ENCODE measurements around the gene PFDN4. TPM values are rescaled to one million over a fixed set of nuclear protein-coding genes. Genes with fewer than 3 reads are reported as not detected.

Gene PFDN4
- total RNA-seq, 2 donors from 2014 or later, result 16.5 to 48.8 TPM

DNA sequence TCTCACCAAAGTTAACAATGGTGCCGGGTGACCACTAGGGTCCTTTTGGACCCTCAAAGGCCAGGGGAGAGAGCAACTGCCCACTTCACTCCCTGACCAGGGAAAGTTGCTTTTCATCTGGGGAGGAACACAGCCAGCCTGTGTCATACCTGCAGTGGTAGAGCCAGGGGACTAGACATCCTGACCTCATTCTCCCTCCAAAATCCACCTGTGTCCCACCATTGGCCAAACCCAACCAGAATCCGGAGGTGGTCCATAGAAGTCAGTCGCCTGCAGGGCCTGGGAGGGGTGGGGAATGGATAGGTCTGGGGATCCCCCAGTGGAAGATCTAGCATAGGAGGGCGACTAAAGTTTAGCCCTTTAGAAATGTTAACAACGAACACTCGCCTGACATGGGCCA is 12.8 kb downstream of the PFDN4 start:
- no peak for TF ChIP-seq CTCF (IDR thresholded peaks at IDR 0.05)
- no peak for TF ChIP-seq POLR2A (IDR thresholded peaks at IDR 0.05)
- WGBS, 2 donors, result 91% methylated on average over 6 of the region's 6 CpGs
- Histone ChIP-seq H3K4me1 (peaks cover 25% of the 10 kb centered on the region), H3K27me3 (no peaks in the 10 kb centered on the region), H3K9me3 (no peaks in the 10 kb centered on the region), H3K4me3 (no peak overlapping the region), H3K36me3 (replicated peaks in 1 of 2; ENCODE audit: insufficient read depth in 1 of 2, low read depth in 2 of 2) (no peaks in the 10 kb centered on the region), H3K27ac (peak overlapping the region in 2 of 4 donors; percentile 20 to 34)
- DNase-seq, result no peak
- intact Hi-C loops (cut with DNase I), result no loop called here
- no peak for ATAC-seq

DNA sequence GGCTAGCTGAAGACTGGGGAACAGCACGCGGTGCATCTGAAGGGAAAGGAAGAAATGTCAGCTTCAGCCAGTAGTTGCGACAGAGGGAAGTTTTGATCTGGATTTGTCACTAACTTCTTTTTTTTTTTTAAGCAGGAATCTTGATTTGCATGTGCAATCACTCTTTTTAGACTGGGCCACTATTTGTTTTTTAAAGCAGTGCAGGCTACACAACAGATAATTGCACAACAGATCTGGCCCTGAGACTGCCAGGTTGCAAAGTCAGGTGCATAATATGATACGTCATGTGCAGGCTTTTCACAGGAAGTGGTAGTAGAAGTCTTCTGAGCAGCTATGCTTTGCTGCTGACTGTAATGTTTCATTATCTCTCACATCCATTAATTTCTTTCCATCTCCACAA is 13.5 kb downstream of the PFDN4 start:
- peak; percentile 84 for ATAC-seq
- Histone ChIP-seq H3K36me3 (replicated peaks in 1 of 2; ENCODE audit: insufficient read depth in 1 of 2, low read depth in 2 of 2) (no peaks in the 10 kb centered on the region), H3K4me1 (peaks cover 25% of the 10 kb centered on the region), H3K27ac (peak overlapping the region in 2 of 4 donors; percentile 34 to 56), H3K9me3 (no peaks in the 10 kb centered on the region), H3K27me3 (no peaks in the 10 kb centered on the region), H3K4me3 (no peak overlapping the region)
- WGBS, 2 donors, result 41 to 44% methylated on average over 4 of the region's 4 CpGs
- TF ChIP-seq CTCF (IDR thresholded peaks at IDR 0.05), result no peak
- no peak for TF ChIP-seq POLR2A (IDR thresholded peaks at IDR 0.05)
- intact Hi-C loops (cut with DNase I), result no loop called here
- peak in 3 of 4 donors; percentile 38 to 63 (median 48) for DNase-seq

DNA sequence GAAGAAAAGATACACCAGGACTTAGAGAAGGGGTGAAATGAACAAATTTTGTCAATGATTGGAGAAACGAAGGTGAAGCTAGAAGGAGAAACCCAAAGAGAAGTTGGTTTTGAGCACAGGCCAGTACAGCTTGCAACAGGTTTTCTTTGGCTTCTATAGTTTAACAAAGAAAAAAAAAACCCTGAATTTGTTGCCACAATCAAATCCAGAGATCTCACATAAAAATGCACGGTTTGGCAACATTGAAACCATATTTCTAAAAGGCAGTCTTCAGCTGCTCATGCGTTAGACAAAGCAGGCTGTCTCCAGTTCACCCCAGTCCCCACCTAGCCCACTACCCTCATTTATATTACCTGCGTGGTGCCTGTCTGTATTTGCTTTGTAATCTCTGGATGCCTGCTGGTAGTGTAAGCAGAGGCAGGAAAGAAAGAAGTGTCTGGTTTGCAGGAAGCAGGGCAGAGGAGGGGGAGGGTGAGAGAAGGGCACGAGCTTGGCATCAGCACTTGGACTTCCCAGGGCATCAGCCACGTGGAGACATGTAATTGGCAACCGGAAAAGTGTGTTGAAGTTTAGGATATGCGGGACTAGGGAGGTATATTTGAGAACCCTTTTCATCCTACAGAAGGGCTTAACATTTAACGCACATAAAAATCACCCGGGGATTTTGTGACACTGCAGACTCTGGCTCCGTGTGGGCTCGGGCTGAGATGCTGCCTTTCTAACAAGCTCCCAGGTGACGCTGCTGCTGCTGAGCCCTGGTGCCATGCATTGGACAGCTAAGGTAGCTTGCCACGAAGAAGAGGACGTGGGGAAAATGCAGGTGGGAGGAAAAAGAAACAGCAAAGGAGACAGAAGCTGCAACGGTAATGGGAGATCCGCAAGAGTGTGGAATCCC is 14.4 kb downstream of the PFDN4 start:
- H3K4me1 ChIP-seq, result peaks cover 25% of the 10 kb centered on the region
- WGBS, 2 donors, result 49 to 50% methylated on average over 17 of the region's 17 CpGs
- intact Hi-C loops (cut with DNase I), result no loop called here
- H3K27me3 ChIP-seq, result no peaks in the 10 kb centered on the region
- no peaks in the 10 kb centered on the region for H3K36me3 ChIP-seq (replicated peaks in 1 of 2; ENCODE audit: insufficient read depth in 1 of 2, low read depth in 2 of 2)
- DNase-seq (peak in 3 of 4 donors; percentile 22 to 42 (median 34)), ATAC-seq (peak; percentile 50)
- H3K9me3 ChIP-seq, result no peaks in the 10 kb centered on the region
- TF ChIP-seq CTCF (IDR thresholded peaks at IDR 0.05), result no peak
- no peak for TF ChIP-seq POLR2A (IDR thresholded peaks at IDR 0.05)
- H3K27ac ChIP-seq, result peak overlapping the region in 2 of 4 donors; percentile 13 to 56
- H3K4me3 ChIP-seq, result no peak overlapping the region

- ATAC-seq, result no peak
- Histone ChIP-seq H3K9me3 (no peaks in the 10 kb centered on the region), H3K4me1 (peaks cover 25% of the 10 kb centered on the region), H3K4me3 (no peak overlapping the region), H3K27ac (no peak overlapping the region), H3K27me3 (no peaks in the 10 kb centered on the region), H3K36me3 (replicated peaks in 1 of 2; ENCODE audit: insufficient read depth in 1 of 2, low read depth in 2 of 2) (no peaks in the 10 kb centered on the region)
- TF ChIP-seq CTCF (IDR thresholded peaks at IDR 0.05) (no peak), POLR2A (IDR thresholded peaks at IDR 0.05) (no peak)
- no peak for DNase-seq
- intact Hi-C loops (cut with DNase I), result no loop called here
- WGBS, 2 donors, result 68% methylated on average over 5 of the region's 5 CpGs
These were observed 15.4 kb downstream of the PFDN4 start for GRCh38 chr20:54223285-54223684.
